Measurements from ENCODE around the gene GTF3C5.
"Not testable (repeated sequence)": the region's sequence is repeated elsewhere in the genome, so short reads cannot be mapped to it uniquely, and the experiment has no call there.

GTF3C5 gene, protein sequence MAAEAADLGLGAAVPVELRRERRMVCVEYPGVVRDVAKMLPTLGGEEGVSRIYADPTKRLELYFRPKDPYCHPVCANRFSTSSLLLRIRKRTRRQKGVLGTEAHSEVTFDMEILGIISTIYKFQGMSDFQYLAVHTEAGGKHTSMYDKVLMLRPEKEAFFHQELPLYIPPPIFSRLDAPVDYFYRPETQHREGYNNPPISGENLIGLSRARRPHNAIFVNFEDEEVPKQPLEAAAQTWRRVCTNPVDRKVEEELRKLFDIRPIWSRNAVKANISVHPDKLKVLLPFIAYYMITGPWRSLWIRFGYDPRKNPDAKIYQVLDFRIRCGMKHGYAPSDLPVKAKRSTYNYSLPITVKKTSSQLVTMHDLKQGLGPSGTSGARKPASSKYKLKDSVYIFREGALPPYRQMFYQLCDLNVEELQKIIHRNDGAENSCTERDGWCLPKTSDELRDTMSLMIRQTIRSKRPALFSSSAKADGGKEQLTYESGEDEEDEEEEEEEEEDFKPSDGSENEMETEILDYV

GRCh38 chr9:133030317-133031129 lies at the start of gene GTF3C5:
GTF3C5 (plus strand) TSS chr9:133030997; CDS start chr9:133031012, 15 bp downstream.
- peak; percentile 77 to 84 for DNase-seq (ENCODE audit: low read depth in 1 of 2, low spot score in 1 of 2)

GRCh38 chr9:132982458-132982857 lies 48.3 kb upstream of the GTF3C5 start:
- DNase-seq (ENCODE audit: low read depth in 1 of 2, low spot score in 1 of 2), result no peak

DNA sequence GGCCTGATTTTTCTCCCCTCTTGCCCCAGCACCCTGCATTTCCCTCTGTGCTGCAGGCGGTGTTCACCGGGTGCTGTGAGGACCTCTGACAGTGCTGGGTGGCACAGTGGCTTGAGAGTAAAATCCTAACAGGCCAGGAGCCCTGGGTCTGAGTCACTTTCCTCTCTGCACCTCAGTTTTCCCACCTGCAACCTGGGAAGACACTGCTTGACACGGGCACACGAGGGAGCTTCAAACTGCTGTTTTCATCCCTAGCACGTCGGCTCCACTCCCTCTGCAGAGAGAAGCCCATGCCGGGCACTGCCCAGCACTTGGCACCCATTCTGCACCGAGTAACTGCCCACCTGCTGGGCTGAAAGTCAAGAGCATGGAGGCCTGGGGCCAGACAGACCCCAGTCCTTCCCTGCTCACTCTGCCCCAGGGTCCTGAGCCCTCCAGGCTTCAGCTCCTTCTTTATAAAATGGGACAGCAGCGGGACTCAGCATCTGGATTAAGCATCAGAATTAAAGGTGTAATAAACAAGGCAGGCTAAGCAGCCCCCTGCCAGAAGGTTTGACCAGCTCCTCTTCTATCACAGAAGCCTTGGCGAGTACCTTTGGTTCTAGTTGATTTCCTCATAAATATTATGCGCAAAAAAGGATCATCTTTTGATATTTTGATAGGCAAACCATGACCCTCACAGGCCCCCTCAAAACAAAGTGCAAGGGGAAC lies 47.2 kb upstream of the GTF3C5 start:
- DNase-seq (ENCODE audit: low read depth in 1 of 2, low spot score in 1 of 2), result no peak

DNA sequence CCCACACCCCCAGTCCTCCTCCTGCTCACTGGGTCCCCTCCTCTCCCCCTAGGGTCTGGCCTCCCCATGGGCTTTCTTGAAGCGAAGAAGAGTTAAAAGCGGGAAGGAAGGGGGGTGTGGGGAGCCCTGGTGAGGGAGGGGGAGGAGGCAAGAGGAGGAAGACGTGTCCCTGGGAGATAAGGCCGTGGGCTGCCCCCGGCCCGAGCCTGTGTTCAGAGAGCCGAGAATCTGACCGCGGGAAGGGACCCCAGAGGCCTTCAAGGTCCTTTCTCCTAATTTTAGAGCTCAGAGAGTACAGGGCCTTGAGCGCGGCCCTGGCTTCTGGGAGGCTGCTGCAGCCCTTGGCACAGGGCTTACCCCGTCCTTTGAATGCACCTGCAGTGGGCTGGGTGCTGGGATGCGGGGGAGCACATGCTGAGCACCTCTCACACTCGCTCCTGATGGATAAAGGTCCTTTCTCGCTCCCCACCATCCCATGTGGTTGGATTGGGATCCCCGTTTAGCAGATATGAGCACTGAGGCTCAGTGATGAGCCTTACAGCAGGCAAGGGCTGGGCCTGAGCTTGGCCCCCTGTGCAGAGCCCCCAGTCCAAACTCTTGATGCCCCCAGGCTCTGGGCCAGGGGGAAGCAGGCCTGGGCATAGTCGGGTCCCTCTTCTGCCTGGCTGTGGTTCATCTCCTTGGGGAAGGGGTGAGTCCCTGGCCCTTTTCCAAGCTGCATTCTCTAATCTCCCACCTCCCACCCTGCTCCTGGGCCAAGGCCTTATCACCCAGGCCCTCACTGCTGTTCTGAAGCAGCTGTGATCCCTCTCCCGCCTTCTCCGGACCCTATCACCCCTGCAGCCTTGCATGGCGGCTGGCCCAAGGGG lies 46.4 kb upstream of the GTF3C5 start:
- no peak for DNase-seq (ENCODE audit: low read depth in 1 of 2, low spot score in 1 of 2)

- no peak for DNase-seq (ENCODE audit: low read depth in 1 of 2, low spot score in 1 of 2)
Measured at GRCh38 chr9:132985071-132985350, 45.8 kb upstream of the GTF3C5 start.

- no peak for DNase-seq (ENCODE audit: low read depth in 1 of 2, low spot score in 1 of 2)
Measured at GRCh38 chr9:132985489-132985888, 45.3 kb upstream of the GTF3C5 start.

- DNase-seq (ENCODE audit: low read depth in 1 of 2, low spot score in 1 of 2), result no peak
Measured at GRCh38 chr9:132986114-132986513, 44.7 kb upstream of the GTF3C5 start.

- DNase-seq (ENCODE audit: low read depth in 1 of 2, low spot score in 1 of 2), result no peak
Measured at GRCh38 chr9:132986640-132987620, 43.9 kb upstream of the GTF3C5 start.

DNA sequence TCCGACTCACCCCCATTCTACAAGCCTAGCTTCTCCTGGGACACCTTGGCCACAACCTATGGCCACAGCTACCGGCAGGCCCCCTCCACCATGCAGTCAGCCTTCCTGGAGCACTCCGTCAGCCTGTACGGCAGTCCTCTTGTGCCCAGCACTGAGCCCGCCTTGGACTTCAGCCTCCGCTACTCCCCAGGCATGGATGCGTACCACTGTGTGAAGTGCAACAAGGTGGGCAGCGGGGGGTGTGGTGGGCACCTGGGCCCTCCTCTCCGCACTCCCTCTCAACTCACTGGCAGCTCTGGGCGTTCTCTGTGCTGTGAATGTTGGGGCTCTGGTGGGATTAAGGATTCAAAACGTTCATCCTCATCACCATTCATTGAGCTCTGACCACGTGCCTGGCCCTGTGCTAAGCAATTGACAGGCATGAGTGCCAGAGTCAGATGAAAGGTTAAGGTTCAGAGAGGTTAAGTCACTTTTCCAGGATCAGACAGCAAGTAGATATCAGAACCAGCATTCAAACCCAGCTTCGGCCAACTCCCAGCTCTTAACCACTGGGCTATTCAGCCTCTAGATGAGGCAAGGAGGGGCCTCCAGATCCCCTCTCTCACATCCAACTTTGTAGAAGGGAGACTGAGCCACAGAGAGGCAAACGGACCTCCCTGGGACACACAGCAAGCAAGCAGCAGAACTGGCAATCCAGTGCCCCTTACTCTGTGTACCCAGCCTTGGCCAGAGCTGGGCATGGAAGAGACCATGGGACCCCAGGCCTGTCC lies 42.4 kb upstream of the GTF3C5 start:
- DNase-seq (ENCODE audit: low read depth in 1 of 2, low spot score in 1 of 2), result no peak

DNA sequence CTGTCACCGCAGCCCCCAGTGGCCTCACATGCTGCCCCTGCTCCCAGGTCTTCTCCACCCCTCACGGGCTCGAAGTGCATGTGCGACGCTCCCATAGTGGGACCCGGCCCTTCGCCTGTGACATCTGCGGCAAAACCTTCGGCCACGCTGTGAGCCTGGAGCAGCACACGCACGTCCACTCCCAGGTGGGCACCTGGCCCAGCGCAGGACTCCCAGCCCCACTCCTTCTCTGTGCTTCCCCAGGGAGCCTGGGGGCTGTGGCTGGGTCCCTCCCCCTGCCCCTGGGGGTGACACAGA lies 41.8 kb upstream of the GTF3C5 start:
- DNase-seq (ENCODE audit: low read depth in 1 of 2, low spot score in 1 of 2), result no peak

DNA sequence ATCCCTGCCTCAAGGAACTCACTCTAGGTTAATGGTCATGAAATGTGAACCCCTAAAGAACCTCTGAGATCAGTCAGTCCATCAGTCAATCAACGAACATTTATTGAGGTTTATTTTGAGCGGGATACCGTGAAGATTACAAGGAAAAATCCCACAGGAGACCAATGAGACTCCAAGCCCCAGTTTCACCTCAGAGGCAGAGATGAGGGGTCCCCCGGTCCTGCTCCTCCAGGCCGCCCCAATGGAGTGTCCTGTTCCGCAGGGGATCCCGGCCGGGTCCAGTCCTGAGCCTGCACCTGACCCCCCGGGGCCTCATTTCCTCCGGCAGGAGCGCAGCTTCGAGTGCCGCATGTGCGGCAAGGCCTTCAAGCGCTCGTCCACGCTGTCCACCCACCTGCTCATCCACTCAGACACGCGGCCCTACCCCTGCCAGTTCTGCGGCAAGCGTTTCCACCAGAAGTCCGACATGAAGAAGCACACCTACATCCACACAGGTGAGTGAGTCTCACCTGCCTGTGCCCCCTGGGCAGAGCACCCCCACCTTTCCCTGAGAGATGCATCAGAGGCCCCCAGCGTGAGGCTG lies 41.3 kb upstream of the GTF3C5 start:
- no peak for DNase-seq (ENCODE audit: low read depth in 1 of 2, low spot score in 1 of 2)

DNA sequence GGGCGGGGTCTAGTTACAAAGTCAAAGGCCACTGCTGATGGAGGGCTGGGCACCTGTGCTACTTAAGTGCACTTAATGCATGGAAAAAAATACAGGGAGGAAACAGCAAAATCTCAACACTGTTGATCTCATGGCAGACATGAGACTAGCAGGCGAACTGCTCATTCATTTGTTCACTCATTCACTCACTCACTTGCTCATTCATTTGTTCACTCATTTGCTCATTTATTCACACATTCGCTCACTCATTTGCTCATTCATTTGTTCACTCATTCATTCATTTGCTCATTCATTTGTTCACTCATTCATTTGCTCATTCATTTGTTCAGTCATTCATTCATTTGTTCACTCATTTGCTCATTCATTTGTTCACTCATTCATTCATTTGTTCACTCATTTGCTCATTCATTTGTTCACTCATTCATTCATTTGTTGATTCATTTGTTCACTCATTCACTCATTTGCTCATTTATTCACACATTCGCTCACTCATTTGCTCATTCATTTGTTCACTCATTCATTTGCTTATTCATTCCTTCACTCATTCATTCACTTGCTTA lies 40.7 kb upstream of the GTF3C5 start:
- DNase-seq (ENCODE audit: low read depth in 1 of 2, low spot score in 1 of 2), result not testable (repeated sequence)

DNA sequence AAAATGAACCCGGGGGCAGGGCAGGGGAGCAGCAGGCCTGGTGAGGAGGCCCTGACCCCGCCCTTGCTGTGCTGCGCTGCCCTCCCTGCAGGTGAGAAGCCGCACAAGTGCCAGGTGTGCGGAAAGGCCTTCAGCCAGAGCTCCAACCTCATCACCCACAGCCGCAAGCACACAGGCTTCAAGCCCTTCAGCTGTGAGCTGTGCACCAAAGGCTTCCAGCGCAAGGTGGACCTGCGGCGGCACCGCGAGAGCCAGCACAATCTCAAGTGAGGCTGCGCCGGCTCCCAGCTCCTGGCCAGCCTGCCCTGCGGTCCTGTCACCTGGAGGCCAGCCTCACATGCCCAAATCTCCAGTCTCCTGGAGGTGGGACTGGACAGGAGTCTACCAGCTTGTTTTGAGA lies 40.0 kb upstream of the GTF3C5 start:
- DNase-seq (ENCODE audit: low read depth in 1 of 2, low spot score in 1 of 2), result no peak

- DNase-seq (ENCODE audit: low read depth in 1 of 2, low spot score in 1 of 2), result no peak
Measured at GRCh38 chr9:132991351-132992300, 39.2 kb upstream of the GTF3C5 start.

GRCh38 chr9:132993511-132993939 lies 37.3 kb upstream of the GTF3C5 start:
- no peak for DNase-seq (ENCODE audit: low read depth in 1 of 2, low spot score in 1 of 2)

DNA sequence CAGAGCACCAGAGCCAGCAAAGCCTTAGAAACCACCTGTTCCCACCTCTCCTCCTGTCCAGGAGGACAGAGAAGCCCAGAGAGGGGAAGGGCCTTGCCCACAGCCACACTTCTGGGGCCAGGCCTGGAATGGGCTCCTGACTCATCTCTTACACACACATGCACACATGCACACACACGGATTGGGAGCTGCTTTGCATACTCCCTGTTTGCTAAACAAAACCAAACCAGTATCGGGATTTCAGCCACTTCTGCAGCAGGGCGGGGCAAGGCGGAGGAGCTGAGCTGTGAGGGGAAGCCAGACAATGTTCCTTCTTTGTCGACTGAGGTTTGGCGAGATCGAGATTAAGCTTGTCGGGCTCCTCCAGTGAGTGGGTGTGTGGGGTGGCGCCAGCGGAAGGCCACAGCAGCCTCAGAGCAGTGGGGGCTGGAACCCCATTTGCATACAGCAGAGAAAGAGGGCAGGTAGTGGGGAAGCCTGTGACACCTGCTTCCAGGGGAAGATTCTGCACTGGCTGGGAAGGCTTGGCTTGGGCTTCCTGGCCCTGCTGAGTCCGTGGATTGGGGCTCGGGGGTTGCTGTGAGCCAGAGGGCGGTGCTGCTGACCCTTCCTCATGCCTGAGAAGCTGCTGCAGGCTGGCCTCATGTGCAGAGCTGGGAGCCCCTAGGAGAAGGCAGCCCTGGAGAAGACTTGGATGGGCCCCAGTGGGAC lies 36.2 kb upstream of the GTF3C5 start:
- DNase-seq (ENCODE audit: low read depth in 1 of 2, low spot score in 1 of 2), result no peak

- DNase-seq (ENCODE audit: low read depth in 1 of 2, low spot score in 1 of 2), result no peak
Measured at GRCh38 chr9:132995121-132995420, 35.7 kb upstream of the GTF3C5 start.

All from activated T-helper 1 cell treated with anti-CD3 and anti-CD28 coated beads, Interleukin-2, amount 50 U/mL, for 16 hours (primary cell).